ENCODE data around the gene MEX3D. TPM values are rescaled to one million over a fixed set of nuclear protein-coding genes. Genes with fewer than 3 reads are reported as not detected.

The MEX3D gene
- polyA plus RNA-seq, 1 donor from 2014 or later: 0.13 TPM

Other genes starting within 250 kb of the MEX3D start
- 233 TPM for gene NDUFS7, start 184.4 kb downstream of the MEX3D start, polyA plus RNA-seq
- 14.3 TPM for gene GAMT, start 166.8 kb downstream of the MEX3D start, polyA plus RNA-seq
- 7.2 TPM for gene DAZAP1, start 160.7 kb downstream of the MEX3D start, polyA plus RNA-seq
- gene RPS15, start 129.9 kb downstream of the MEX3D start, polyA plus RNA-seq: 3,226 TPM
- 0.16 TPM for gene APC2, start 118.2 kb downstream of the MEX3D start, polyA plus RNA-seq
- gene C19orf25, start 89.1 kb downstream of the MEX3D start, polyA plus RNA-seq: 51.1 TPM
- gene PCSK4, start 78.0 kb downstream of the MEX3D start, polyA plus RNA-seq: not detected
- 0.24 TPM for gene REEP6, start 77.1 kb downstream of the MEX3D start, polyA plus RNA-seq
- 0.21 TPM for gene ADAMTSL5, start 55.3 kb downstream of the MEX3D start, polyA plus RNA-seq
- not detected for gene PLK5, start 44.2 kb downstream of the MEX3D start, polyA plus RNA-seq
- gene MBD3, start 24.5 kb upstream of the MEX3D start, polyA plus RNA-seq: 16.4 TPM
- gene UQCR11, start 37.1 kb upstream of the MEX3D start, polyA plus RNA-seq: 487 TPM
- 28.6 TPM for gene TCF3, start 84.3 kb upstream of the MEX3D start, polyA plus RNA-seq
- gene ONECUT3, start 185.2 kb upstream of the MEX3D start, polyA plus RNA-seq: not detected
- gene ATP8B3, start 244.0 kb upstream of the MEX3D start, polyA plus RNA-seq: 1.2 TPM